GM03348 (cell line): Measurements from ENCODE around the gene AFDN.
A peak's percentile ranks its signal among the peaks of the same experiment; 100 is the strongest.
"Not testable (repeated sequence)": the region's sequence is repeated elsewhere in the genome, so short reads cannot be mapped to it uniquely, and the experiment has no call there.

Experiments used
- DNase-seq: peaks from one replicate; pipeline ENCODE4 v3.0.0; 2012; ENCODE audit warnings: low spot score

The AFDN gene

GRCh38 chr6:167956983-167957492 lies 130.3 kb downstream of the AFDN start:
- DNase-seq: peak; percentile 20

DNA sequence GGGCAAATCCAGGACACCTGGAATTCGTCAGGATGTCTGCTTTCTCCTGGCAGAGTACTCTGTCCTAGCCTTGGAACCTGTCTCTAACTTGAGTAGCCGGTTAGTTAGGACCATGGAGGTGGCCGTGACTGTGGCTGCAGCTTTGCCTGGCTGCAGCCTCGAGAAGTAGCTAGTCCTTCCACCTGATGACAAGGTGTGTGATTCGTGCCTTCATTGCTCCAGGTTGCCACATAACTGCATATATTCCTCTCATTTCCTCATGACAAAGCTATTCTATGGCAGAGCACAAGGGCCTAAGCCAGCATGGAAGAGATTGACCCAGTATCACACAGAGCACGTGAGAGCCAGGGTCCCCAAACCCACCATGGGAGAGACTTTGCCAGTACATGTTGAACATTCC lies 130.9 kb downstream of the AFDN start:
- no peak for DNase-seq

DNA sequence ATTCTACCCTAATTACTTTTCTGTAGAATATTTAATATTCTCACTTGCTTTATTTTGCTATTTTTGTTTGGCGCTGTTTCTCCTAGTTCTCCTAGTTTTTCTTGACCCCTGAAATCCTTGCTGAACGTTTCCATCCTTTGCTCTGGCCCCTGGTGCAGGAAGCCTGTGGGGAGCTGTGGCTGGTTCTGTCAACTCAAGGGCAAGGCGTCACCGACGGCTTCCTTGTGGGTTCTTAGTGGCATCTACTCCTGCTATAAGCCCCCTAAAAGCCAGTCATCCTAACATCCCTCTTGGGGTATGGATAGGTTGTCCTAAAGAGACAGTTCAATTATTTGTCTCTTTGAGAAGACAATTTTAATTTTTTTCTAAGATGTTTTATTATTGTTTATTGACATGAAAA lies 133.9 kb downstream of the AFDN start:
- no peak for DNase-seq

- no peak for DNase-seq
These were observed 136.0 kb downstream of the AFDN start for GRCh38 chr6:167962711-167963110.

DNA sequence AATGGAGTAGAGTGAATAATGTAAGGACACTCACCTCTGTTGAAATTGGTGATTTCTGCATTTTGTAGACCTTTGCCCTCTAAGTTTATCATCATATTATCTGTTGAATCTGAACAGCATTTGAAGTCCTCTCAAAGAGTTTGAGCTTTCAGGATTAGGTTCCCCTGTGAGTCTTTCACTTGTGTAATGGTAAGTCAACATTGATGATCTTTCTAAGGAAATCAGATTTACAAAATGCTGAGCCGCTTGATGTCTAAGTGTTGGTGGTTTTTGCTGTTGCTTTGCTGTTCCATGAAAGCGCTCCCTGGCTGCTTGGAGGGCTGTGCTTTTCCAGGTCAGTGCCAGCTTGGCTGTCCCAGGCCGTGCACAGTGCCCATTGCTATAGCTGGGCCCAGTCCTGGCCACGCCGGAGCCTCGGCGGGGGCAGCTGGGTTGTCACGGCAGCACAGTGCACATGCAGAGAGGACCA lies 136.9 kb downstream of the AFDN start:
- no peak for DNase-seq

DNA sequence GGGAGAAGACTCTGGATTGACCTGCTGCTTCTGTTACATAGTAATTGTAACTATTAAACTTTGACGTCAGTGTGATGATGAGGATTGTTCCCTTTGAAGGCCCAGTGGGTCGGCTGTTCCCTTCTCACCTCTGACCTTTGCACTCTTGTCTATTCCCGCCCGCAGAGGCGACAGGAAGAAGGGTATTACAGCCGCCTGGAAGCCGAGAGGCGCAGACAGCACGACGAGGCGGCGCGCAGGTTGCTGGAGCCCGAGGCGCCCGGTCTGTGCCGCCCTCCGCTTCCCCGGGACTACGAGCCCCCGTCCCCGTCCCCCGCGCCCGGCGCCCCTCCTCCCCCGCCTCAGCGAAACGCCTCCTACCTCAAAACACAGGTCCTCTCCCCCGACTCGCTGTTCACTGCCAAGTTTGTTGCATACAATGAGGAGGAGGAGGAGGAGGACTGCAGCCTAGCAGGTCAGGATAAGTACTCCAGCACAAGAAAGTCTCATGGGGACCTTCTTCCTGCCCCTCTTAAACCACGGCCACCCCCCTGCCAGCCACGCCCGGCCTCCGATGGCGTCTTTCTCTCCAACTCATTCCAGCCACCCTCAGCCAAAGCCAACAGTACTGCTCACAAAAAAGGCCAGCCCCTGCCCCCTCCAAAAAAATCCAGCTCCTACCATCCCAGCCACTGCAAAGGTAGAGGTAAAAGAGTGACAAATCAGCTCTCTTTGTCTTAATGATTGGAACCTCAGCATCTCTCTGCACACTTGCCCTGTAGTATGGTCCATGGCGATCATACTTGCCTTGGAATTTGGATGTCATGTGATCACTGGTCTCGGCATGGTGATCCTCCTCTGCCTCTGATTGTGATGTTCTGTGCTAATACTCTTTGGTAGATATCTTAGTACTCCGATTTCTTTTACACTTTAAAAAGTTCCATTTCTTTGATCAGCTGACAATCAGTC lies 139.2 kb downstream of the AFDN start:
- no peak for DNase-seq

DNA sequence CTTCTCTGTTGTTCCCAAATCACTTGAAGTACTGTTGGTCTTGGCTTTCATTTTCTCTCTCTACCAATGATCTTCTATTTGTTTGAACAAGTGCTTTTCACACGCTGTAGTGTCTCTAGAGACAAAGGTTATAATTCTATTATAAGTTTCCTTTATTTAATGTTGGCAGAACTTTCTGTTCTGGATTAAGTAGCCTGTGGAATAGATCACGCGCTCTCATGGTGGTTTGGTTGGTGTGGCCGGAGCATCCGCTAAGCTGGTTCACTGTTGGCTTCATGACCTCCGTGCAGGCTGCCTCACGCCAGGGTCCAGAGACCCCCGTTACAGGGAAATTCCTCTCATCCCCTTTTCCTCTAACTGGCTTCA lies 139.8 kb downstream of the AFDN start:
- no peak for DNase-seq

DNA sequence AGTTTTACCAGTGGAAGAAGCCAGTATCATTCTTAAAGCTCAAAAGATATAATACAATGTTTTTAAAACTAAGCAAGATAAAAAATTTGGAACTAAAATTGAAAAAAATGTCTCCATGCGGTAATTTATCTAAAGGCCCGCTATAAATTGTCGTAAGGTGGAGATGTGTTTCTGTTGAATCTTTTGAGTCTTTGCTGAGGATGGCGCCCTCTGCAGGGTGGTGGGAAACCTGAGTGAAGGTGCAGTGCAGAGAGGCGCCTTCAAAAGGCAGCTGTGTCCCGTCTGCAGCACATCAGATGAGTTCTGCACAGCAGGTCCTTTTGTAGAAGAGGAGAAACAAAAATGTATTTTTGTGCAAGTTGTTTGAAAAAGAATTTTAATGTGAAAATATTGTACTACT lies 141.4 kb downstream of the AFDN start:
- no peak for DNase-seq

DNA sequence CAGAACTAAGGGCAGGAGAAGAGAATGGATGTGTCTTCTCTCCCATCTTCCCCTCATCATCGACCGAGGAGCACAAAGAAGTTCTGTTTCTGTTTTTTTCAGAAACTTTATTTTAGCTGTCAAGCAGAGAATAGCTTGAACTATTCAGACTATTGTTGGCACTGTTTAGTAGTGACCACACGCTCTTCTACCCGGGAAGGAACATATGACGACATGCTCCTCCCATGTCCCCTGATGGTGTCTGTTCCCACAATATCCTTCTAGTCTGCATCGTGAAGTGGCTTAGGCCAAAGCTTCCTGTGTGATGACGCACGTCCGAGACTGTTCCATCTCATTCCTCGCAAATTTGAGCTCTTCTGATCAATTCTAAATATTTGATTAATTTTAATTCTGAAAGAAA lies 143.5 kb downstream of the AFDN start:
- no peak for DNase-seq

DNA sequence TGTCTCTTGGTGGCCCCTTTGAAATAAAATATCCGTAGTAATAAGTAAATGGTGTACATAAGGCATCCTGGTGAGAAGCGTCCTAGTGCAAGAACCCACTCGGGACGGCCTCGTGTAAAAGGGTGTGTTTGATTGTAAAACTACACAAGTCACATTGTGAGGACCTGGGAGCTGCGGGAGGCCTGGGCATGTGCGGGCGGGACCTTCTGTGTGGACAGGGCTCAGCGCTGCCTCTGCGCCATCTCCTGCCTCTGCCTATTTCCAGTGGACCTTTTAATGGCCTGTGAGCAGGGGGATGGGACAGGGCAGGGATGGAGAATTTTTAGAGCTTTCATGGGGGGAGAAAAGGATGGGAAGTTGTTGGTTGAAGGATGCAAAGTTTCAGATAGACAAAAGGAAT lies 145.5 kb downstream of the AFDN start:
- no peak for DNase-seq

DNA sequence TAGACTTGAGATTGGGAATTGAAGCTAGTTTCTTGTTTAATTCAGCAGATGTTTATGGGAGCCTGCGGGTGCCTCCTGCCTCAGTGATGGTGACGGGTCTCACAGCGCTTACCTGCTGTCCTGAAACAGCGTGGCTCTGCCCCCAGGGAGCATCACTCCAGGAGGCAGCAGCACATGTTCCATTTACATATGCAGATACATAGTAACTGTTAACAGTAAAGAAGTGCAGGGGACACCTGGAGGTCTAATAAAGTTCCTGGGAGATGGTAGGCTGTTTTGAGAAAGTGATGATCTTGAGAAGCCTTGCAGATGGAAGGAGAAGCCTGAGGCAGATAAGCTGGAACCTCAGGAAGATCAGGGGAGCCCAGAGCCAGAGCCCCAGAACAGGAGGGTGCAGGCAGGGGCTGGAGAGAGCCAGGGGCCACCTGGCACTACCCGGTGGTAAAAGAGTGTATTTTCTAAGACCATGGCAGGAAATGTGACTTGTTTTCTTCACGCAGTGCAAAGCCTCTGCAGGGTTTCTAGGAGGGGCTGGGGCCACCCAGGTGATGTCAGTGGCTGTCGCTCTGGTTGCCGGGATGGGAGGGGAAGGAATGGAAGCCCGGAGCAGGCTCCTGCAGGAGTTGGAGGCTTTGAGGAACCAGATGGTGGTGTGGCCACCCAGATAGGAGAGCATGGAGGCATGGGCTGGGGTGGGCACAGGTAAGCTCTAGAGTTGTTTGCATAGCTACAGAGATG lies 146.6 kb downstream of the AFDN start:
- no peak for DNase-seq

DNA sequence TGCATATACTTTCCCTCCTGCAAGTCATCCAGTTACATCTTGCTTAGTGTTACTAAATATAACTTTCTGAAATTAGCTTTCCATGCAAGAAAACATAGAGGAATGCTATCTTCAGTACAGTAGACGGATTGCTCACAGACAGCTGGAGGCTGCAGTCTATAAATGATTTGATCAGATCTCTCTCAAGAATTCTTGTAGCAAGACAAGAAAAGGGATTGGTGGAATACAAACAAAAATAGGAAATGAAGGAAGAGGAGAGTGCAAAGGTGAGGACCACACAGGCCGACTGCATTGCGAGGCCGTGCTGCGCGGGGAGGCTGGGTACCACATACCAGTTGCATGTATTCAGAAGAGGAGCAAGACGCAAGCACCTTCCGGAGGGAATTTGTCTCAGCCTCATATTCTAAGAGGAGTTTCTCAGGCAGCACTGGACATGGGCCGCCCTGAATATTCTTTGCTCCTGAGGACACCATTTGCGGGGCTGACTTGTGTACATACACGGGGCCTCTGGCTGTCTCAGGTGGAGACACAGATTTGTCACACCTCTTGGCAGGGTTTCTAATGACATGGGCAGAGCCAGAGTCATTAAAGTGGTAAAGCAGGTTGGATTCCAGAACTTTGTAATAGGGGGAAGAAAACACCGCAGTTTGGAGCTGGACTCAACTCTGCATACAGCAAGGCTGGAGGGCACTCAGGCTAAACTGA lies 148.1 kb downstream of the AFDN start:
- DNase-seq: no peak

GRCh38 chr6:167975458-167975857 lies 148.7 kb downstream of the AFDN start:
- no peak for DNase-seq

- DNase-seq: not testable (repeated sequence)
These were observed 149.5 kb downstream of the AFDN start for GRCh38 chr6:167976116-167976657.

GRCh38 chr6:167976708-167977107 lies 150.0 kb downstream of the AFDN start:
- no peak for DNase-seq

DNA sequence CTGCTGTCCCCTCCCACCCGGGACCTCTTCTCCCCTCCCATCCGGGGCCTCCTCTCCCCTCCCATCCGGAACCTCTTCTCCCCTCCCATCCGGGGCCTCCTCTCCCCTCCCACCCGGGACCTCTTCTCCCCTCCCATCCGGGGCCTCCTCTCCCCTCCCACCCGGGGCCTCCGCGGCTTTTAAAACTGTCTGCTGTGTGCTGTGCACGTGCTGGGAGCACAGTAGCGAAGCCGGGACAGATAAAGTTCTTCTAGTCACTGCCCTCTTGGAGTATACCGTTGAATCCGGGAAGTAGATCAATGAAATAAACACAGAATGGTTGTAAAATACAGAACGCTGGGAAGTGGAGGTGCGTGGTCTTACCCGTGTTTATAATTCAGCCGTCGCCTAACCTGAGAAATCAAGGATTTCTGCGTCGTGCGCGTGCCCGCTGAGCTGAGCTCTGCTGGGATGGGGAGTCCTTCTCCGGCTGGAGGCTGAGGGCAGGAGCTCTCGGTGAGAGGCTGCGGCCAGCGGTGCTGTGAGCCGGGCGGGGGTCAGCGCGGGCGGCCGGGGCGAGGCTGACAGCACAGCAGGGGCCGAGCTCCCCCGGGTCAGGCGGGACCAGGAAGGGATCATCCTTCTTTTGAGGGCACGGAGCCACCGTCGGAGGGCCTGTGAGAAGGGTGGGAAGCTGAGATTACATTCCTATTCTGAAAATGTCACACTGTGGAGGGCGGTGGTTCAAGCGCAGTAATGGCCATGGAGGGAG lies 151.2 kb downstream of the AFDN start:
- no peak for DNase-seq

DNA sequence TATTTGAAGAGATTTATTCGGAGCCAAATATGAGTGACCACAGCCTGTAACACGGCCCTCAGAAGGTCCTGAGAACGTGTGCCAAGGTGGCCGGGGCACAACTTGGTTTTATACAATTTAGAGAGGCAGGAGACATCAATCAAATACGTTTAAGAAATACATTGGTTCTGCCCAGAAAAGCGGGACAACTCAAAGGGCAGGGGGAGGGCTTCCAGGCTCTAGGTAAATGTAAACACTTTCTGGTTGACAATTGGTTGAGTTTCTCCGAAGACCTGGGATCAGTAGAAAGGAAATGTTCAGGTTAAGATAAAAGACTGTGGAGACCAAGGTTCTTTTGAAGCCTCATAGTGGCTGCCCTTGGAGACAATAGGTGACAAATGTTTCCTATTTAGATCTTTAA lies 151.9 kb downstream of the AFDN start:
- DNase-seq: no peak

DNA sequence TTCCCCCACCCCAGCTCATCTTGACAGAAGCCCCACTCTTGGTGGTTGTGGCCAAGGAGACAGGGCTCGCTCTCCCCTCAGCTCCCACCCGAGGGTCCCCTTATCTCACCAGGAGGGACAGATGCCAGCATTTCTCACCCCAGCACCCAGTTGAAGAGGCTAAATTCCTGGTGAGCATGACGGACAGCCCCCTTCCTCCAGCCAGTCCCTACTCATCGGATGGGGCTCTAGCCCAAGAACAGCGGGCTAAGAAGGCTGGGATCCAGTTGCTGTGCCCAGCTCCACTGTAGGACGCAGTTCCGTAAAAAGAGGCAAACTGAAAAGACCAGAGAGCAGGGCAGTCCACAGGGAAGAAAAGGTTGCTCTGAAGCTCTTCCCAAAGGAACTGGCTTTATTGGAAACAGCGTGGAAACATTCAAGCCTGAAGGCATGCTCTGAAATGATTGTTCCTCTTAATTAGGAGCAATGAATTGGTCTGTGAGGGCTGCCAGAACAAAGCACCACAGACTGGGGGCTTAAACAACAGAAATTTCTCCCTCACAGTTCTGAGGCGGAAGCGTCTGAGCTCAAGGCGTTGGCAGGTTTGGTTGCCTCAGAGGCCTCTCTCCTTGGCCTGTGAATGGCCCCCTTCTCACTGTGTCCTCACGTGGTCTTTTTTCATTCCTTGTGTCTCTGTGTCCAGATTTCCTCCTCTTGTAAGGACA lies 152.9 kb downstream of the AFDN start:
- DNase-seq: no peak

GRCh38 chr6:167980911-167981580 lies 154.3 kb downstream of the AFDN start:
- DNase-seq: no peak

GRCh38 chr6:167981916-167982462 lies 155.3 kb downstream of the AFDN start:
- DNase-seq: no peak
